CD4-positive, CD25-positive, alpha-beta regulatory T cell (primary cell): ENCODE measurements around the gene BLOC1S3. TPM values are rescaled to one million over a fixed set of nuclear protein-coding genes. Genes with fewer than 3 reads are reported as not detected.

ENCODE experiments used
- ATAC-seq, 2 donors: fragments of 150-1000 bp; cut with Tn5 transposase; one replicate each; pipeline ENCODE4 v1.10.0; 2021; ENCODE audit warnings: low read depth in 2 of 2, moderate number of reproducible peaks in 2 of 2, moderate library complexity in 1 of 2
- DNase-seq, 3 donors: peaks; one replicate each; pipeline versions ENCODE4 v3.0.0 to v3.0.0-alpha.2; 2012 to 2022; ENCODE audit warnings: mixed read lengths in 1 of 3
- H3K27ac ChIP-seq: one replicate; pipeline ENCODE4 v1.7.0; 2013; ENCODE audit warnings: mild to moderate bottlenecking, low read length; ENCODE audit not compliant: insufficient read depth, poor library complexity, severe bottlenecking
- H3K27me3 ChIP-seq: one replicate; pipeline ENCODE4 v1.7.0; 2013; ENCODE audit warnings: low read length; ENCODE audit not compliant: control insufficient read depth, insufficient read depth
- H3K36me3 ChIP-seq: one replicate; pipeline ENCODE4 v1.7.0; 2013; ENCODE audit warnings: mild to moderate bottlenecking, low read length, moderate library complexity; ENCODE audit not compliant: control insufficient read depth, insufficient read depth
- H3K4me1 ChIP-seq: 2 replicates; pipeline ENCODE4 v1.7.0; 2013; ENCODE audit warnings: mild to moderate bottlenecking, low read length; ENCODE audit not compliant: insufficient read depth, control insufficient read depth, poor library complexity, severe bottlenecking
- H3K4me3 ChIP-seq: one replicate; pipeline ENCODE4 v1.7.0; 2013; ENCODE audit warnings: low read depth, mild to moderate bottlenecking, low read length, moderate library complexity
- H3K9me3 ChIP-seq, 2 experiments: 1 replicate in 1 of 2; 2 replicates in 1 of 2; pipeline ENCODE4 v1.7.0; 2013; ENCODE audit warnings: low read length in 2 of 2, mild to moderate bottlenecking in 1 of 2, moderate library complexity in 1 of 2; ENCODE audit not compliant: control insufficient read depth in 2 of 2
- H3K27ac Mint-ChIP-seq, 3 donors: one replicate each; pipeline ENCODE4 v1.8.0; 2020 to 2022; ENCODE audit warnings: mild to moderate bottlenecking in 3 of 3, mixed read lengths in 3 of 3, moderate library complexity in 2 of 3
- H3K27me3 Mint-ChIP-seq: one replicate; pipeline ENCODE4 v1.8.0; 2022; ENCODE audit warnings: mild to moderate bottlenecking, mixed read lengths
- H3K36me3 Mint-ChIP-seq: one replicate; pipeline ENCODE4 v1.8.0; 2020; ENCODE audit warnings: mixed read lengths
- H3K4me1 Mint-ChIP-seq, 4 donors: one replicate each; pipeline ENCODE4 v1.8.0; 2020 to 2022; ENCODE audit warnings: mixed read lengths in 4 of 4, mild to moderate bottlenecking in 1 of 4
- H3K4me3 Mint-ChIP-seq, 4 donors: one replicate each; pipeline ENCODE4 v1.8.0; 2020 to 2022; ENCODE audit warnings: mild to moderate bottlenecking in 4 of 4, mixed read lengths in 4 of 4, moderate library complexity in 3 of 4
- H3K9me3 Mint-ChIP-seq, 7 donors: one replicate each; pipeline ENCODE4 v1.8.0; 2020 to 2022; ENCODE audit warnings: mixed read lengths in 7 of 7, mild to moderate bottlenecking in 3 of 7, moderate library complexity in 2 of 7
- polyA plus RNA-seq, 4 donors: library from polyadenylated mRNA; unstranded; fragments of 300-500 nt; fragmentation: Illumina TruSeq; gene quantifications; one replicate each; pipeline ENCODE4 v1.2.3, GENCODE V29; 2021
- total RNA-seq: library from RNA; stranded (reverse); gene quantifications from one replicate; pipeline ENCODE4 v1.2.3, GENCODE V29; 2022

BLOC1S3 gene
- total and polyA plus RNA-seq, 5 donors from 2014 or later = 12.8 to 22.9 (median 18.5) TPM

DNA sequence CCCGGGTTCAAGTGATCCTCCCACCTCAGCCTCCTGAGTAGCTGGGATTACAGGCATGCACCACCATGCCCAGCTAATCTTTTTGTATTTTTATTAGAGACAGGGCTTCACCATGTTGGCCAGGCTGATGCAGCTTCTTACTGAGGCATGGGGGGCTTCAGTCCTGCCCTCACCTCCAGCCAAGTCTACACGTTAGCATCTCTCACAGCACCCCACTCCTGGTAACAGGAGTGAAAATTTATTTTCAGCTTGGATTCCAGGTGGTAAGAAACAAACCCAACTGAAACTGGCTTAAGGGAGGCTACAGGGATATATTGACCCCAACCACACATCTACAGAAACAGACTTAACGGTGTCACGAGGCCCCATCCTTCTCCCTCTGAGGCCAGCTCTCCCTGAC, 28.4 kb upstream of the BLOC1S3 start:
- no peak for DNase-seq
- no peaks in the 10 kb centered on the region for H3K36me3 ChIP-seq
- no peaks in the 10 kb centered on the region for H3K9me3 ChIP-seq
- ATAC-seq = no peak
- no peaks in the 10 kb centered on the region for H3K9me3 Mint-ChIP-seq
- no peaks in the 10 kb centered on the region for H3K36me3 Mint-ChIP-seq
- H3K27me3 ChIP-seq = no peaks in the 10 kb centered on the region
- H3K27ac ChIP-seq = no peak overlapping the region
- peaks cover 0 to 29% (median 5%) of the 10 kb centered on the region in 4 donors for H3K4me1 Mint-ChIP-seq
- H3K27ac Mint-ChIP-seq = peak overlapping the region in 1 of 3 donors; percentile 91
- no peak overlapping the region for H3K4me3 ChIP-seq
- H3K27me3 Mint-ChIP-seq = peaks cover 13% of the 10 kb centered on the region
- H3K4me3 Mint-ChIP-seq = peak overlapping the region in 1 of 4 donors; percentile 4
- H3K4me1 ChIP-seq = peaks cover 26% of the 10 kb centered on the region

DNA sequence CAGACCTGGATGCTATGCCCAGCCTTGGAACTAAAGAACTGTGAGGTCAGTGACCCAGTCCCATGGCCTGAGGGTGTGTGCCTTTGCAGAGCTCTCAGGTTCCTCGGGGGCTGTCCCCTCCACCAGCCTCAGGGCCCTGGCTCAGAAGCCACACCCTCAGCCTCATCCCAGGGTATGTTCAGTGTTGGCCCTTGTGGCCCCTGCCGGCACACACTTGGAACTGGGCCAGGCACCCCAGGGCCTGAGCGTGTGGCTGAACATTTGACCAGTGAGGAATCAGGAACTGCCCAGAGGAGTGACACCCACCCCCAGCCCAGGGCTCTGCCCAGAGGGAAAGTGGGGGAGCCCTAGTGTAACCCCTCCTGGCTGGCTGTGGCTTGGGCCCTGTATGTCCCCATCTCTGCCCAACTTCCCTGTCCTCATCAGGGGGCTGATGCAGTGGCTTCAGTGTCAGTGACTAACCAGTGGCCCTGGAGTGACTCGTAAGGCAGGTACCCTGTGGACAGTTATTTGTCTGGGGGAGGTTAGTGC, 27.8 kb upstream of the BLOC1S3 start:
- ATAC-seq (no peak), DNase-seq (no peak)
- H3K27ac ChIP-seq = no peak overlapping the region
- no peaks in the 10 kb centered on the region for H3K27me3 ChIP-seq
- no peak overlapping the region for H3K4me3 ChIP-seq
- H3K4me1 Mint-ChIP-seq = peaks cover 0 to 31% (median 5%) of the 10 kb centered on the region in 4 donors
- peak overlapping the region in 1 of 3 donors; percentile 91 for H3K27ac Mint-ChIP-seq
- H3K9me3 ChIP-seq = no peaks in the 10 kb centered on the region
- H3K9me3 Mint-ChIP-seq = no peaks in the 10 kb centered on the region
- no peaks in the 10 kb centered on the region for H3K36me3 ChIP-seq
- peaks cover 17% of the 10 kb centered on the region for H3K27me3 Mint-ChIP-seq
- H3K36me3 Mint-ChIP-seq = no peaks in the 10 kb centered on the region
- peak overlapping the region in 2 of 4 donors; percentile 29 to 43 for H3K4me3 Mint-ChIP-seq
- H3K4me1 ChIP-seq = peaks cover 26% of the 10 kb centered on the region

DNA sequence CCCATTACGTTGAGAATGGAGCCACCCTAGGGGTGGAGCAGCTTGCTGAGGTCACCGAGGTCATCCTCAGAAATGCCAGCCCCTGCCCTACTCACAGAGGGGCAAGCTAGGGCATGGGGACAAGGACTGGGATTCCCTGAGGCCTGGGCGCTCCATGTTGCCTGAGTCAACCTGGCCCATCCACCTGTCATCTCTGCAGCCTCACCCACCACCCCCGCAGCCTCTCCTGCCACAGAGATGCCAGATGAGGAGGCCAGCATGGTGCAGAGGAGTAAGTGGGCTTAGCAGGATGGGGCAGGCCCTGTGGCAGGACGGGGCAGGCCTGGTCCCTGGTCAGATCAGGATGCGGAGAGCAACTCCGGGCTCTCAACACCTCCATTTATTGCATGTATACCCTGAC, 27.3 kb upstream of the BLOC1S3 start:
- Mint-ChIP-seq H3K36me3 (no peaks in the 10 kb centered on the region), H3K27ac (no peak overlapping the region), H3K27me3 (peaks cover 20% of the 10 kb centered on the region), H3K9me3 (no peaks in the 10 kb centered on the region), H3K4me1 (peaks cover 0 to 31% (median 5%) of the 10 kb centered on the region in 4 donors), H3K4me3 (peak overlapping the region in 3 of 4 donors; percentile 29 to 73 (median 63))
- H3K27ac ChIP-seq = no peak overlapping the region
- no peak overlapping the region for H3K4me3 ChIP-seq
- H3K9me3 ChIP-seq = no peaks in the 10 kb centered on the region
- H3K27me3 ChIP-seq = no peaks in the 10 kb centered on the region
- ATAC-seq (no peak), DNase-seq (no peak)
- peaks cover 26% of the 10 kb centered on the region for H3K4me1 ChIP-seq
- H3K36me3 ChIP-seq = no peaks in the 10 kb centered on the region

DNA sequence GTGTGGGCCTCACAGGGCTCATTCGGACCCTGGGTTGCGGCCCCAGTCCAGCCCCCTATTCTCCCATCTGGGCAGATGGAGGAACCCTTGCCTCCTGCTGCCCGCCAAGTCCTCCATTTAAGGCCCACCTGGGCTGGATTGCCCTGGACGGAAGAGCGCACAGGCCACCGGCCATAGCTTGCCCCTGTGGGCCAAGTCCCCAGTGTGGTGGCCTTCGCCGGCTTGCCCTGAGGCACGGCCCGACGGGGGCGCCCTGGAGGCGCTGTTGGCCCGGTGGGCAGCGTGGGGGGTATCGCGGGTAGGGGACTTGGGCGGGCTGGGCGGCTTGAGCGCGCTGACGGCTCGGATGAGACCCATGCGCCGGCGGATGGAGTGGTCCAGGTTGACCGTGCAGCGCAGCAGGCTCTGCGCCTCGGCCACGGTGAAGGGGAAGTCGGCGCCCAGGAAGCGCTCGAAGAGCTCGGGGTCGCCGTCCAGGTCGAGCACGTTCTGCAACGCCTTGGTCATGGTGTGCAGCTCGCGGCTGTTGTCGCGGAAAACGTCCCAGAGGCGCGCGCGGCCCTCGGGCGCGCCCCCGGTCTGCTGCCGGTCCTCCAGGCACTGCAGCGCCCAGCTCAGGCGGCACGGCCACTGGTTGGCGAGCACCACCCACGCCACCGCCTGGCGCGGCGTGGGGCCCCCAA, 26.6 kb upstream of the BLOC1S3 start:
- Histone ChIP-seq H3K9me3 (no peaks in the 10 kb centered on the region), H3K27me3 (no peaks in the 10 kb centered on the region), H3K4me1 (peaks cover 26% of the 10 kb centered on the region), H3K27ac (no peak overlapping the region), H3K4me3 (no peak overlapping the region), H3K36me3 (no peaks in the 10 kb centered on the region)
- ATAC-seq (no peak), DNase-seq (no peak)
- Mint-ChIP-seq H3K4me3 (peak overlapping the region in 3 of 4 donors; percentile 29 to 73 (median 63)), H3K9me3 (peaks cover 0 to under 1% (median 0%) of the 10 kb centered on the region in 7 donors), H3K4me1 (peaks cover 0 to 31% (median 5%) of the 10 kb centered on the region in 4 donors), H3K36me3 (no peaks in the 10 kb centered on the region), H3K27me3 (peaks cover 20% of the 10 kb centered on the region), H3K27ac (no peak overlapping the region)

DNA sequence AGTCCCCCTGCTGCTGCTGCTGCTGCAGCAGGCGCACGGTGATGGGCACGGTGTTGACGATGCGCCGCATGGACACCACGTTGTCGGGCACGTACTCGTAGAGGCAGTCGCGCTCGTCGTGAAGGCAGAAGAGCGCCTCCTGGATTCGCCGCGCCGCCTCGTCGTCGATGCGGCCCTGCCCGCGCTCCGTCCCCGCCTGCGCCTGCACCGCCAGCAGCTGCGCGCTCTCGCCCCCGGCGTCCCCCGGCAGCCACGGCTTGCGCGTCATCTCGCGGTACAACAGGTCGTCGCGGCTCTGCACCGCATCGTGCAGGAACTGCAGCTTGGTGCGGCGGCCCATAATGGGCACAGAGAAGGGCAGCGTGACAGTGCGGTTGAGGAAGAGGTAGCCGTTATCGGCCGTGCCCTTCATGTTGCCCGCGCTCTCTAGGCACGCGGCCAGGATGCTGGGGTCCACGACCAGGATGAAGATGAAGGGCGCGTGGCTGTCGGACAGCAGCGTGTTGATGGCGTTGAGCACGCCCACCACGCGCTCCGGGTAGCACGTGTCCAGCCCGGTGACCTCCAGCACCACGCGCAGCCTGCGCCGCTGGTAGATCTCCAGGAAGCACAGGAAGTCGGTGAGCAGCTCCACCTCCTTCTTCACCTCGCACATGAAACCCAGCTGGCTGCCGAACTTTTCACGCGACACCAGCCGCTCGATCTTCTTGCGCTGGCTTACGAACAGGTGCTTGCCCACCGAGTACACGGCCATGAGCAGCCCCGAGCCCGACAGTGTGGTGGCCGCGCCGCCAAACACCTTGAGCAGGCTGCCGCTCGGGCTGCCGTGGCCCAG, 25.9 kb upstream of the BLOC1S3 start:
- Histone ChIP-seq H3K9me3 (no peaks in the 10 kb centered on the region), H3K36me3 (no peaks in the 10 kb centered on the region), H3K27me3 (no peaks in the 10 kb centered on the region), H3K27ac (no peak overlapping the region), H3K4me3 (no peak overlapping the region), H3K4me1 (peaks cover 26% of the 10 kb centered on the region)
- Mint-ChIP-seq H3K4me1 (peaks cover 0 to 29% (median 5%) of the 10 kb centered on the region in 4 donors), H3K4me3 (peak overlapping the region; percentile 73 to 86 (median 83)), H3K9me3 (peaks cover 0 to 2% (median 0%) of the 10 kb centered on the region in 7 donors), H3K36me3 (no peaks in the 10 kb centered on the region), H3K27me3 (peaks cover 20% of the 10 kb centered on the region), H3K27ac (peak overlapping the region in 2 of 3 donors; percentile 36 to 52)
- peak; percentile 64 to 68 for ATAC-seq
- peak in 2 of 3 donors; percentile 56 to 83 for DNase-seq

DNA sequence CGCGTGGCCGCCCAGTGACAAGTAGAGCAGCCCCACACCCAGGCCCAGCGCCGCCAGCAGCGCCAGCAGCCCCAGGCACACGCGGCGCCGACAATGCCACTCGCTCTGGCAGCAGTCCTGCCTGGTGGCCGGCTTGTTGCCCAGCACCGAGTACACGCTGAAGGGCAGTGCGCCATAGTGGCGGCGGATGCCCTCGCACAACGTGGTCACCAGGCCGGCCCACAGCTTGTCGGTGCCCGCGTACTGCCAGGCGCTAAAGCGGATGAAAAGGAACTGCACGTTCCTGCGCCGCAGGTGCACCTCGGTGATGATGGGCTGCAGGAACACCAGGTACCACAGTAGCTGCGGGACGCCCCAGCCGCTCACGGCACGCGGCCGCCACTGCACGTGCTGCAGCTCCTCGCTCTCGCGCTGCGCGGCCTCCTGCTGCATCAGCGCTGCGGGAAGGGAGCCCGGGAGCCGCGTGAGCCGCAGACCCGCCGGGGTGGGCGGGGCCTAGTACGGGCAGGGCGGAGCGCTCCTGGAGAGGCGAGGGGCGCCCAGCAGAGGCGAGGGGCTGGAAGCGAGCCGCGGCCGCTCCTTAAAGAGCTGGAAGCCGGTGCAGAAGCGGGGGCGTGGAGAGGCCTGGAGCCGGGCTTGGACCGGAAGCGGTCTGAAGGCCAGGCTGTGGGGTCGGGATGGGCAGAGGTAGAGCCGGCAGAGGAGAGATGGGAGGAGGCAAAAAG, 25.1 kb upstream of the BLOC1S3 start:
- peak overlapping the region in 1 of 3 donors; percentile 63 for H3K27ac Mint-ChIP-seq

More for the DNA sequence above, 25.1 kb upstream of the BLOC1S3 start:
- no peak overlapping the region for H3K27ac ChIP-seq
- Mint-ChIP-seq H3K9me3 (peaks cover 0 to 2% (median 0%) of the 10 kb centered on the region in 7 donors), H3K27me3 (peaks cover 20% of the 10 kb centered on the region), H3K4me1 (peaks cover 0 to 29% (median 5%) of the 10 kb centered on the region in 4 donors), H3K36me3 (no peaks in the 10 kb centered on the region), H3K4me3 (peak overlapping the region; percentile 82 to 86 (median 84))
- H3K4me1 ChIP-seq = peaks cover 26% of the 10 kb centered on the region
- H3K4me3 ChIP-seq = no peak overlapping the region
- ATAC-seq (peak; percentile 16 to 39), DNase-seq (peak; percentile 17 to 53 (median 19))
- H3K36me3 ChIP-seq = no peaks in the 10 kb centered on the region
- H3K27me3 ChIP-seq = no peaks in the 10 kb centered on the region
- H3K9me3 ChIP-seq = no peaks in the 10 kb centered on the region
